Fibroblast of lung (primary cell): ENCODE data around the gene UNC45A. TPM values are rescaled to one million over a fixed set of nuclear protein-coding genes. Genes with fewer than 3 reads are reported as not detected.

Experiments used
- DNase-seq, 2 donors: peaks; one replicate each; pipeline versions ENCODE4 v3.0.0 to v3.0.0-alpha.2; 2010; ENCODE audit warnings: low read depth in 2 of 2
- H2AFZ ChIP-seq: 2 replicates; pipeline ENCODE4 v1.5.1; 2012; ENCODE audit warnings: low read length, control low read depth, inconsistent platforms
- H3K27ac ChIP-seq: 2 replicates; pipeline ENCODE4 v1.5.1; 2011; ENCODE audit warnings: low read length, control low read depth; ENCODE audit not compliant: insufficient read depth
- H3K27me3 ChIP-seq: 2 replicates; pipeline ENCODE4 v1.5.1; 2011; ENCODE audit warnings: mild to moderate bottlenecking, low read length; ENCODE audit not compliant: control insufficient read depth, insufficient read depth
- H3K36me3 ChIP-seq: 2 replicates; pipeline ENCODE4 v1.5.1; 2011; ENCODE audit warnings: low read length; ENCODE audit not compliant: control insufficient read depth, insufficient read depth
- H3K4me1 ChIP-seq: 2 replicates; pipeline ENCODE4 v1.5.1; 2011; ENCODE audit warnings: low read length; ENCODE audit not compliant: control insufficient read depth, insufficient read depth; ENCODE audit errors: extremely low read depth
- H3K4me2 ChIP-seq: 2 replicates; pipeline ENCODE4 v1.5.1; 2011; ENCODE audit warnings: low read length, control low read depth; ENCODE audit not compliant: insufficient read depth; ENCODE audit errors: extremely low read depth
- H3K4me3 ChIP-seq, 4 experiments: fragments of 200-600 bp in 1 of 4; sonication (generic) in 1 of 4; replicated peaks in 1 of 4; 2 replicates each; pipeline ENCODE4 v1.5.1; 2011 to 2016; ENCODE audit warnings: low read length in 4 of 4, low read depth in 3 of 4, mild to moderate bottlenecking in 3 of 4, control low read depth in 2 of 4, inconsistent platforms in 1 of 4, mixed read lengths in 1 of 4; ENCODE audit not compliant: insufficient read depth in 1 of 4; ENCODE audit errors: control extremely low read depth in 1 of 4
- H3K79me2 ChIP-seq: 2 replicates; pipeline ENCODE4 v1.5.1; 2012; ENCODE audit warnings: mild to moderate bottlenecking, low read length, inconsistent platforms; ENCODE audit not compliant: control insufficient read depth, insufficient read depth
- H3K9ac ChIP-seq: 2 replicates; pipeline ENCODE4 v1.5.1; 2011; ENCODE audit warnings: mild to moderate bottlenecking, low read length, control low read depth; ENCODE audit not compliant: insufficient read depth
- H3K9me3 ChIP-seq: 2 replicates; pipeline ENCODE4 v1.5.1; 2012; ENCODE audit warnings: low read depth, low read length; ENCODE audit not compliant: control insufficient read depth, insufficient read depth
- H4K20me1 ChIP-seq: 2 replicates; pipeline ENCODE4 v1.5.1; 2011; ENCODE audit warnings: low read length; ENCODE audit not compliant: control insufficient read depth, insufficient read depth; ENCODE audit errors: extremely low read depth
- CTCF ChIP-seq, 2 donors: IDR thresholded peaks in 1 of 2; conservative IDR thresholded peaks in 1 of 2; 1 replicate in 1 of 2; 2 replicates in 1 of 2; pipeline ENCODE4 v1.5.1; 2011 to 2012; ENCODE audit warnings: low read length in 2 of 2, control low read depth in 1 of 2, inconsistent platforms in 1 of 2, low read depth in 1 of 2, mild to moderate bottlenecking in 1 of 2
- EZH2 ChIP-seq: IDR thresholded peaks from 2 replicates; pipeline ENCODE4 v1.5.1; 2012; ENCODE audit warnings: low read length, control low read depth, mild to moderate bottlenecking; ENCODE audit errors: missing control alignments
- polyA plus RNA-seq, 2 donors: library from polyadenylated mRNA; depleted of rRNA in 1 of 2; stranded (reverse) in 1 of 2; unstranded in 1 of 2; fragments of >200 nt; gene quantifications; 2 replicates each; pipeline ENCODE4 v1.2.1, GENCODE V29; 2011 to 2012; ENCODE audit warnings: missing spikeins in 1 of 2
- total RNA-seq: library from RNA; depleted of rRNA; stranded (reverse); fragments of >200 nt; gene quantifications from 2 replicates; pipeline ENCODE4 v1.2.1, GENCODE V29; 2014

Gene UNC45A
- total and polyA plus RNA-seq, 2 donors (not counting 1 experiment from before 2014, with no cell fraction given) = 41.7 to 104 TPM

- TF ChIP-seq EZH2 (no peak), CTCF (conservative IDR thresholded peaks at IDR 0.05 in 1 of 2, IDR thresholded peaks at IDR 0.05 in 1 of 2; ENCODE audit: low read depth in 1 of 2, low read length in 2 of 2) (no peak)
- H3K79me2 ChIP-seq = peaks cover 17% of the 10 kb centered on the region
Observed at GRCh38 chr15:90932660-90932991, 2.5 kb upstream of the UNC45A start.

GRCh38 chr15:90933301-90933700 lies 1.8 kb upstream of the UNC45A start:
- TF ChIP-seq EZH2 (no peak), CTCF (conservative IDR thresholded peaks at IDR 0.05 in 1 of 2, IDR thresholded peaks at IDR 0.05 in 1 of 2; ENCODE audit: low read depth in 1 of 2, low read length in 2 of 2) (no peak)
- Histone ChIP-seq H3K9ac (no peak overlapping the region), H3K36me3 (peaks cover 1% of the 10 kb centered on the region), H2AFZ (no peak overlapping the region), H3K9me3 (no peaks in the 10 kb centered on the region), H3K79me2 (peaks cover 17% of the 10 kb centered on the region), H3K4me2 (no peak overlapping the region), H3K27ac (no peak overlapping the region), H3K4me1 (peaks cover 21% of the 10 kb centered on the region), H4K20me1 (no peaks in the 10 kb centered on the region), H3K27me3 (no peaks in the 10 kb centered on the region), H3K4me3 (no peak overlapping the region)
- no peak for DNase-seq

More at GRCh38 chr15:90932660-90932991, 2.5 kb upstream of the UNC45A start:
- H4K20me1 ChIP-seq = no peaks in the 10 kb centered on the region
- H3K9ac ChIP-seq = no peak overlapping the region
- peak overlapping the region in 1 of 4 experiments; percentile 88 for H3K4me3 ChIP-seq
- H3K4me1 ChIP-seq = peaks cover 21% of the 10 kb centered on the region
- no peaks in the 10 kb centered on the region for H3K36me3 ChIP-seq
- H3K4me2 ChIP-seq = peak overlapping the region; percentile 20
- peak overlapping the region; percentile 84 for H2AFZ ChIP-seq
- H3K27me3 ChIP-seq = no peaks in the 10 kb centered on the region
- no peaks in the 10 kb centered on the region for H3K9me3 ChIP-seq
- DNase-seq = no peak
- H3K27ac ChIP-seq = no peak overlapping the region

DNA sequence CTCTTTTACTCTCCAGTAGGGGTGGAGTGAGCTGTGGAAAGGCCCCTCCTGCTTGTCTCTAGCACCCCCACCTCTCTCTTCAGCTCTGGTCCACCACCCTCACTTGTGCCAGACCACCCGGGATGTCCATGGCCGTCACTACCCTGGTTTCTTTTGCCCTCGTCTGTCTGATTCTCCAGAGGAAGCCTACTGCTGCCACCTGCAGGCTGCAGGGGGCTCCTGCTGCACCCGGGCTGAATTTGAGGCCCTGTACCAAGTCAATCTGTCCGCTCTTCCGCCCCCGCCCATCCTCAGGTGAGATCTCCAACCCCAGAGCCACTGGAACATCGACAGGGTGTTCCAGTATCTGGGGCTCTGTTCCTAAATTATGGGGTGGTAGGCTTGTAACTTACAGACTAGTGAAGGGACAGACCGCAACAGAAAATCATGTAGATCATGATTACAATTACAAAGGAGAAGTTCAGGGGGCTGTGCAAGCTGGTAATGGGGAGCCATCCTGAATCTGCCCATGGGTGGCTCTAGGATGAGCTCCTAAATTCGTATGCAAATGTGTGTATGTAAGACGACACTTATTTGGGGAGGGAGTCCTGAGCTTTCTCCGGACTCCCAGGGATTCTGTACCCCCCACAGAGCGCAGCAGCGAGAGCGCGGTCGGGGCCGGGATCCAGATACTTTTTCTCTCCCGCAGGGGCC lies 683 bp upstream of the UNC45A start:
- Histone ChIP-seq H3K4me2 (peak overlapping the region; percentile 84), H4K20me1 (no peaks in the 10 kb centered on the region), H3K27me3 (no peaks in the 10 kb centered on the region), H3K27ac (peak overlapping the region; percentile 75), H3K9ac (peak overlapping the region; percentile 80), H3K9me3 (no peaks in the 10 kb centered on the region), H3K36me3 (peaks cover 4% of the 10 kb centered on the region), H3K79me2 (peaks cover 17% of the 10 kb centered on the region), H2AFZ (peak overlapping the region; percentile 77), H3K4me3 (peak overlapping the region; percentile 76 to 89 (median 78)), H3K4me1 (peaks cover 21% of the 10 kb centered on the region)
- no peak for TF ChIP-seq EZH2
- peak; percentile 83 to 97 for TF ChIP-seq CTCF (conservative IDR thresholded peaks at IDR 0.05 in 1 of 2, IDR thresholded peaks at IDR 0.05 in 1 of 2; ENCODE audit: low read depth in 1 of 2, low read length in 2 of 2)
- DNase-seq = peak; percentile 71 to 82
